Hematopoietic multipotent progenitor cell treated with erythropoietin and hydrocortisone succinate and interleukin-3 and kit ligand, for 8 days (in vitro differentiated cells): ENCODE measurements around the gene SPTSSB.
A peak's percentile ranks its signal among the peaks of the same experiment; 100 is the strongest.

ENCODE experiments used
- DNase-seq: peaks from one replicate; pipeline ENCODE4 v3.0.0-alpha.2; 2015

The SPTSSB gene

GRCh38 chr3:161336661-161337060 lies 34.7 kb downstream of the SPTSSB start:
- no peak for DNase-seq

- DNase-seq, result peak; percentile 4
These were observed 37.6 kb downstream of the SPTSSB start for GRCh38 chr3:161333696-161334095.

DNA sequence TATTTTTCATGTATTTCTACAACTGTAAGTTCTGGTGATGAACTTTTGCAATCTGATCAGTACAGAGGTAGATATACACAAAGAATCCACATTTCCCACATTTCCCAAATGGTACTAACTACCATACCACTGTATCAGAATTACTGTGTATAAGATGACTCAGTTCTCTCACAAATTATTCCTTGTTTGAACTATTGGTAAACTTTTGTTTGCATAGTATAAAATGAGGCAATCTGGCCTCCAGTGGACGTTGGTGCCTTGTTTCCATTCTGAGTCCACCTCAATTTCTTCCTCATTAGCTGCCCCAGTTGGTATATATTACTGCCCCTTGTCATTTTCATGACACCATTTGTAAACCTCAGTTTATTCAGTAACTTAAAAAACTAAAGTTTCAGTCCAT lies 38.5 kb downstream of the SPTSSB start:
- DNase-seq, result no peak

- no peak for DNase-seq
These were observed 46.3 kb downstream of the SPTSSB start for GRCh38 chr3:161325059-161325458.

DNA sequence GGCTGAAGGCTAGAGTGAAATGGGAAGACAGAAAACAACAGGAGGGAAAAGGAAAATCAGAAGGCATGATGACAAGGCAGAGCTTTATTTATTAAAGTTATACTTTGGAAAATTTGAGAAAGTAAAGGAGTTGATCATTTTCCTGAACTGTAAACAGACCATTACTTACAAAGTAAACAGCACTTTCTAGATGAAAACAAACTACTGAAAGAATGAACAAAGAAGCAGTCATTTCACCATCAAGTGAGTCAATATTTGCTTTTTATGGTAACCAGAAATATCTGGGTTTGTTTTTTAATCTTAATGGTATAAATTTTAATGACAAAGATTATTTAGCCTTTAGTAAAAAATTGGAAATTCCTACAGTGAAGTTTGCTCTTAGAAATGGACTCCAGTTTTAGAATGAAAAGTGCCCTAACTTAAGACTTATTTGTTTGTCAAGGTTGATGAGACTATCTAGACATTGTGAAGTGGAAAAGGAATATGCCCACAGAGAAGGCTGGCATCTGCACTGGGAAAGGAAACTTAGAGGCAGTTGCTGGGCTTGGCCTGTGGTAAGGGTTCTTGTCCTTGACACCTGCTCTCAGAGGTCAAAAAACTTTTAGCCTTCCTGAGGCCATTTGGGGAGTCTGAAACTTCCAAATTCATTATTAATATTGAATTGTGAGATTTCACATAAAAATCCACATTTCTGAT lies 47.2 kb downstream of the SPTSSB start:
- DNase-seq, result no peak

GRCh38 chr3:161322781-161323568 lies 48.3 kb downstream of the SPTSSB start:
- DNase-seq, result no peak

GRCh38 chr3:161320837-161321236 lies 50.5 kb downstream of the SPTSSB start:
- DNase-seq, result no peak

DNA sequence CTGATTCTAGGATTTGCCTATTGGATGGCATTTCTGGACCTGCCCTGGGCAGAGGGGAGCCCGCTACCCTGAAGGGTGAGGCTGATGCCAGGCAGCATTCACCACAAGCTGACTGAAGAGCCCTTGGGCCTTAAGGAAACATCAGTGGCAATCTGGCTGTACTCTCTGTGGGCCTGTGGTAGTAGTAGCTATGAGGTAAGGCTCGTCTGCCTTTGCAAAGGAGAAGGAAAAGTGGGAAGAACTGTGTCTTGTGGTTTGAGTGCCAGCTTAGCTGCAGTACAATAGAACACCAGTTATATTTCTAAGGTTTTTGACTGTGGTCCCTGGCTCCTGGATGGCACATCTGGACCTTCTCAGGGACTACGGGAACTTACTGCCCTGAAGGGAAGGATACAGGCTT lies 51.5 kb downstream of the SPTSSB start:
- no peak for DNase-seq

GRCh38 chr3:161317077-161317476 lies 54.2 kb downstream of the SPTSSB start:
- DNase-seq, result no peak

GRCh38 chr3:161316006-161316689 lies 55.2 kb downstream of the SPTSSB start:
- DNase-seq, result peak; percentile 23

- no peak for DNase-seq
These were observed 56.4 kb downstream of the SPTSSB start for GRCh38 chr3:161314836-161315395.

GRCh38 chr3:161310649-161311423 lies 60.5 kb downstream of the SPTSSB start:
- no peak for DNase-seq

DNA sequence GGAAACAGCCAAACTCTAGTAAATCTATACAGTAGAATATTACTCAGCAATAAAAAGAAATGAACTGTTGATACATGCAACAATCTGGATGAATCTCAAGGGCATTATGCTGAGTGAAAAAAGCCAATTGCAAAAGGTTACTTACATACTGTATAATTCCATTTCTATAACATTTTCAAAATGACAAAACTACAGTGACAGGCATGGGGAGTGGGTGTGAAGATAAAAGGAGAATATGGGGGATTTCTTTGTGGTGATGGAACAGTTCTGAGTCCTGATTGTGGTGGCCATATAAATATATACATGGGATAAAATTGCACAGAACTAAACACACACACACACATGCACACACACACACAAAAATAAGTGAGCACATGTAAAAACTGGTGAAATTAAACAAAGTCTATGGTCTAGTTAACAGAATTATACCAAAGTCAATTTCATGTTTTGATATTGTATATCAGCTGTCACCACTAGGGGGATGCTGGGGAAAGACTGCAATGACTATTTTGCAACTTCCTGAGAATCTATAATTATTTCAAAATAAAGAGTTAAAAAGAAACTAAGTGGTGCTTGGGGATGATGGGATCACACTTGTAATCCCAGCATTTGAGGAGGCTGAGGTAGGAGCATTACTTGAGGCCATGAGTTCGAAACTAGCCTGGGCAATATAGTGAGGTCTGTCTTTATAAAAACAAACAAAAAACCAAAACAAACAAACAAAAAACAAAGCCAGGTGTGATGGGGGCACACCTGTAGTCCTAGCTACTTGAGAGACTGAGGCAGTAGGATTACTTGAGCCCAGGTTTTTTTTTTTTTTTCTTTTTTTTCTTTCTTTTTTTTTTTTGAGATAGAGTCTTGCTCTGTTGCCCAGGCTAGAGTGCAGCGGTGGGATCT lies 66.0 kb downstream of the SPTSSB start:
- peak; percentile 17 for DNase-seq

- DNase-seq, result no peak
These were observed 74.5 kb downstream of the SPTSSB start for GRCh38 chr3:161296814-161297213.

GRCh38 chr3:161295325-161295724 lies 76.0 kb downstream of the SPTSSB start:
- DNase-seq, result no peak
